NOMO-1 (cell line): Measurements from ENCODE around the gene JOSD2.

Experiments
- DNase-seq, 2 experiments: peaks; one replicate each; lab custom pipeline; 2025; ENCODE audit not compliant: unreplicated experiment in 2 of 2; lab: John Stamatoyannopoulos, UW

The JOSD2 gene

GRCh38 chr19:50496189-50497021, 14.6 kb downstream of the JOSD2 start:
- DNase-seq, result no peak

GRCh38 chr19:50495020-50495531, 15.9 kb downstream of the JOSD2 start:
- DNase-seq, result no peak

GRCh38 chr19:50494186-50495019, 16.6 kb downstream of the JOSD2 start:
- DNase-seq, result no peak

GRCh38 chr19:50493171-50493570, 17.8 kb downstream of the JOSD2 start:
- DNase-seq, result no peak

GRCh38 chr19:50492303-50493052, 18.5 kb downstream of the JOSD2 start:
- DNase-seq, result peak; percentile 58 to 80

- DNase-seq, result no peak
Measured at GRCh38 chr19:50490991-50491472, 20.0 kb downstream of the JOSD2 start.

GRCh38 chr19:50490411-50490811, 20.6 kb downstream of the JOSD2 start:
- no peak for DNase-seq

GRCh38 chr19:50489461-50490011, 21.5 kb downstream of the JOSD2 start:
- DNase-seq, result no peak

- peak in 1 of 2 experiments; percentile 39 for DNase-seq
Measured at GRCh38 chr19:50488389-50489194, 22.4 kb downstream of the JOSD2 start.

GRCh38 chr19:50486823-50487515, 24.0 kb downstream of the JOSD2 start:
- DNase-seq, result peak in 1 of 2 experiments; percentile 42

- DNase-seq, result no peak
Measured at GRCh38 chr19:50485284-50485955, 25.6 kb downstream of the JOSD2 start.

GRCh38 chr19:50482916-50483315, 28.1 kb downstream of the JOSD2 start:
- DNase-seq, result no peak

- DNase-seq, result no peak
Measured at GRCh38 chr19:50482271-50482855, 28.6 kb downstream of the JOSD2 start.

GRCh38 chr19:50481351-50482149, 29.4 kb downstream of the JOSD2 start:
- DNase-seq, result no peak

- DNase-seq, result no peak
Measured at GRCh38 chr19:50480281-50481111, 30.5 kb downstream of the JOSD2 start.

- DNase-seq, result no peak
Measured at GRCh38 chr19:50479761-50480251, 31.2 kb downstream of the JOSD2 start.
